ENCODE data around the gene CLSTN2. TPM values are rescaled to one million over a fixed set of nuclear protein-coding genes. Genes with fewer than 3 reads are reported as not detected.

Gene CLSTN2
- total and polyA plus RNA-seq, 2 of the 8 experiments (the other 6 are each of a cell fraction or from before 2014, with no cell fraction given): 0.39 to 0.52 TPM

DNA sequence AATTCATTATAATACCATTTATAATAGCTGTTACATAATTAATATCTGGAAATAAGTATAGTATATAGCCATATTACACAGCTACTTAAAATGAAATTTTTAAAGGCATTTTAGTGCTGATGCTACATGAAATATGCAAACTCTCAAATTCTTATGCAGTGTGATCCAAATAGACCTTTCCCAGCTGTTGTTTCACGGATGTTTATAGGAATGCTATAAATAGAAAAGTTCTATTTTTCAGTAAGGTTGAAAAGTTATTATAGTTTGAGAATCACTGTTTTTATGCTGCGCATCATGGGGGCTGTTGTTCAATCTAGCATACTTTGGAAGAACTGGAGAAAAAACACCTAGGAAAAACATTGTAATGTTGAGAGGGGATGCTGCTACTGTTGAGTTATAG lies 595.1 kb downstream of the CLSTN2 start:
- WGBS, 2 experiments (ENCODE audit: extremely low coverage in 1 of 2, insufficient coverage in 1 of 2, insufficient read length in 1 of 2, insufficient replicate concordance in 2 of 2, low coverage in 1 of 2, low lambda C conversion rate in 2 of 2, missing lambda C conversion rate in 1 of 2): 88% methylated on average over 2 of the region's 2 CpGs; no CpG with 5 or more reads in 1 of the 2 experiments
- ChIA-PET POLR2A (ENCODE audit: partially characterized antibody) (no interaction called here), CTCF (ENCODE audit: partially characterized antibody) (interaction anchor here (0.7 to 2.0 kb wide), 4 partner anchors 9 to 402 kb away, joined by 3 to 4 read pairs (median 4); no protein-coding TSS in a partner anchor)
- no peaks in the 10 kb centered on the region for H3K4me1 ChIP-seq (replicated peaks in 1 of 4; ENCODE audit: control insufficient read depth in 3 of 4, insufficient read depth in 4 of 4, low read length in 3 of 4)
- peaks cover 0 to 3% of the 10 kb centered on the region in 2 experiments; a peak in 1 of 4 replicates for H3K9me3 ChIP-seq (ENCODE audit: insufficient read depth in 2 of 2, low read depth in 1 of 2, low read length in 1 of 2)
- no peak overlapping the region for H3K18ac ChIP-seq (ENCODE audit: extremely low read depth, low read length)
- TF ChIP-seq, protein P1, sequence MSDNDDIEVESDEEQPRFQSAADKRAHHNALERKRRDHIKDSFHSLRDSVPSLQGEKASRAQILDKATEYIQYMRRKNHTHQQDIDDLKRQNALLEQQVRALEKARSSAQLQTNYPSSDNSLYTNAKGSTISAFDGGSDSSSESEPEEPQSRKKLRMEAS (IDR thresholded peaks at IDR 0.05): no peak
- TF ChIP-seq CEBPB (IDR thresholded peaks at IDR 0.05; ENCODE audit: low read depth, low read length) (no peak), POLR2AphosphoS5 (IDR thresholded peaks at IDR 0.05; ENCODE audit: low read depth, low read length) (no peak), RNF2 (IDR thresholded peaks at IDR 0.05; ENCODE audit: borderline replicate concordance, low read depth, low read length, missing control alignments, poor library complexity, severe bottlenecking) (no peak), SP1 (IDR thresholded peaks at IDR 0.05; ENCODE audit: low read depth, low read length) (no peak), TEAD4 (IDR thresholded peaks at IDR 0.05; ENCODE audit: low read depth, low read length) (no peak), TBP (IDR thresholded peaks at IDR 0.05; ENCODE audit: low read depth, low read length) (no peak), SIRT6 (IDR thresholded peaks at IDR 0.05; ENCODE audit: low read length) (no peak)
- H4K91ac ChIP-seq (replicated peaks; ENCODE audit: insufficient read length, low read length): no peak overlapping the region
- no peaks in the 10 kb centered on the region for H3K79me2 ChIP-seq (ENCODE audit: control insufficient read depth in 1 of 2, insufficient read depth in 2 of 2, low read length in 2 of 2)
- no peak overlapping the region for H2AK5ac ChIP-seq (ENCODE audit: low read depth, low read length)
- no peak overlapping the region for H2BK20ac ChIP-seq (ENCODE audit: low read length)
- H2BK120ac ChIP-seq (replicated peaks; ENCODE audit: low read depth, low read length): no peak overlapping the region
- H3K23me2 ChIP-seq (ENCODE audit: low read depth, low read length): no peaks in the 10 kb centered on the region
- no peak overlapping the region for H3K4me2 ChIP-seq (ENCODE audit: insufficient read depth in 1 of 2, low read depth in 2 of 2, low read length in 2 of 2)
- no peak overlapping the region for H3K4ac ChIP-seq (replicated peaks; ENCODE audit: insufficient read length, low read depth, low read length)
- FAIRE-seq (no peak), DNase-seq (ENCODE audit: low read depth in 1 of 2, low spot score in 2 of 2) (no peak)
- H3K9ac ChIP-seq (replicated peaks in 1 of 4; ENCODE audit: extremely low read depth in 1 of 4, low read depth in 3 of 4, low read length in 3 of 4): no peak overlapping the region
- no peak overlapping the region for H4K5ac ChIP-seq (ENCODE audit: insufficient read length, low read depth, low read length)
- H3K56ac ChIP-seq (replicated peaks; ENCODE audit: insufficient read length, low read depth, low read length): no peak overlapping the region
- no peak overlapping the region for H4K8ac ChIP-seq (ENCODE audit: extremely low read depth, insufficient read depth, low read length)
- H3K79me1 ChIP-seq (ENCODE audit: low read depth, low read length): no peaks in the 10 kb centered on the region
- H2BK15ac ChIP-seq (ENCODE audit: low read length): no peak overlapping the region
- no peaks in the 10 kb centered on the region for H3K27me3 ChIP-seq (replicated peaks in 1 of 4; ENCODE audit: control insufficient read depth in 3 of 4, extremely low read depth in 1 of 4, insufficient read depth in 3 of 4, low read length in 3 of 4)
- H4K20me1 ChIP-seq (replicated peaks in 1 of 2; ENCODE audit: control insufficient read depth in 1 of 2, insufficient read depth in 2 of 2, low read length in 2 of 2): no peaks in the 10 kb centered on the region
- H2BK12ac ChIP-seq (ENCODE audit: low read depth, low read length): no peak overlapping the region
- H2AFZ ChIP-seq (ENCODE audit: low read length): no peak overlapping the region
- H3K4me3 ChIP-seq (ENCODE audit: extremely low read depth in 1 of 4, insufficient read depth in 2 of 4, low read depth in 3 of 4, low read length in 4 of 4): no peak overlapping the region
- H3K27ac ChIP-seq (ENCODE audit: low read depth, low read length): no peak overlapping the region
- H2BK5ac ChIP-seq (ENCODE audit: low read depth, low read length): no peak overlapping the region
- no peaks in the 10 kb centered on the region for H3K36me3 ChIP-seq (ENCODE audit: control insufficient read depth in 2 of 4, insufficient read depth in 4 of 4, low read length in 3 of 4)
- no peak overlapping the region for H3K23ac ChIP-seq (ENCODE audit: insufficient read length)
- H3K14ac ChIP-seq (ENCODE audit: insufficient read length): no peak overlapping the region

Data from H1 (cell line).